A549 (cell line): ENCODE results near the gene ARFIP1.
"Not testable (repeated sequence)": the region's sequence is repeated elsewhere in the genome, so short reads cannot be mapped to it uniquely, and the experiment has no call there.

Source experiments
- MAFK ChIP-seq: fragments of 450-650 bp; IDR thresholded peaks from 2 replicates; pipeline ENCODE4 v1.6.1; 2014; ENCODE audit not compliant: partially characterized antibody
- RAD21 ChIP-seq, 2 experiments: fragments of >200 bp in 1 of 2; sonication (Bioruptor Twin) in 1 of 2; formaldehyde crosslinking in 1 of 2; IDR thresholded peaks in 1 of 2; conservative IDR thresholded peaks in 1 of 2; 2 replicates in 1 of 2; 3 replicates in 1 of 2; pipeline ENCODE4 v1.6.1; 2012 to 2018; ENCODE audit warnings: inconsistent platforms in 1 of 2
- TF ChIP-seq, protein P1 (sequence below): IDR thresholded peaks from 2 replicates; pipeline ENCODE4 v1.6.1; 2012
- TF ChIP-seq, protein P2 (sequence below): fragments of 150-350 bp; IDR thresholded peaks from 2 replicates; pipeline ENCODE4 v1.6.1; 2014; ENCODE audit warnings: low read depth, mild to moderate bottlenecking, low read length

DNA sequence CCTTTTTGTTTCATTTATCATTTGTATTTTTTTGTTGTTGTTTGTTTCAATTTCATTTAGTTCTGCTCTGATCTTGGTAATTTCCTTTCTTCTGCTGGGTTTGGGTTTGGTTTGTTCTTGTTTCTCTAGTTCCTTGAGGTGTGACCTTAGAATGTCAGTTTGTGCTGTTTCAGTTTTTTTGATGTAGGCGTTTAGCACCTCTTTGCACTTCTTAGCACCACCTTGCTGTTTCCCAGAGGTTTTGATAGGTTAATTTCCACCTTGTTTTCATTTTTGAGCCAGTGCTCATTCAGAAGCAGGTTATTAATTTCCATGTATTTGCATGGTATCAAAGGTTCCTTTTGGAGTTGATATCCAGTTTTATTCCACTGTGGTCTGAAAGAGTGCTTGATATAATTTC, 60.0 kb downstream of the ARFIP1 start:
- TF ChIP-seq, protein P1, sequence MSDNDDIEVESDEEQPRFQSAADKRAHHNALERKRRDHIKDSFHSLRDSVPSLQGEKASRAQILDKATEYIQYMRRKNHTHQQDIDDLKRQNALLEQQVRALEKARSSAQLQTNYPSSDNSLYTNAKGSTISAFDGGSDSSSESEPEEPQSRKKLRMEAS: not testable (repeated sequence)
- TF ChIP-seq MAFK; RAD21 (conservative IDR thresholded peaks at IDR 0.05 in 1 of 2, IDR thresholded peaks at IDR 0.05 in 1 of 2): not testable (repeated sequence)
- TF ChIP-seq, protein P2, sequence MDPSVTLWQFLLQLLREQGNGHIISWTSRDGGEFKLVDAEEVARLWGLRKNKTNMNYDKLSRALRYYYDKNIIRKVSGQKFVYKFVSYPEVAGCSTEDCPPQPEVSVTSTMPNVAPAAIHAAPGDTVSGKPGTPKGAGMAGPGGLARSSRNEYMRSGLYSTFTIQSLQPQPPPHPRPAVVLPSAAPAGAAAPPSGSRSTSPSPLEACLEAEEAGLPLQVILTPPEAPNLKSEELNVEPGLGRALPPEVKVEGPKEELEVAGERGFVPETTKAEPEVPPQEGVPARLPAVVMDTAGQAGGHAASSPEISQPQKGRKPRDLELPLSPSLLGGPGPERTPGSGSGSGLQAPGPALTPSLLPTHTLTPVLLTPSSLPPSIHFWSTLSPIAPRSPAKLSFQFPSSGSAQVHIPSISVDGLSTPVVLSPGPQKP: not testable (repeated sequence)
